Measurements from ENCODE around the gene SLC6A7.
"Not testable (repeated sequence)": the region's sequence is repeated elsewhere in the genome, so short reads cannot be mapped to it uniquely, and the experiment has no call there.

The SLC6A7 gene

GRCh38 chr5:150246429-150246828 is 56.6 kb downstream of the SLC6A7 start:
- DNase-seq, result no peak

- DNase-seq, result no peak
These were observed 57.0 kb downstream of the SLC6A7 start for GRCh38 chr5:150246835-150247234.

GRCh38 chr5:150247726-150248125 is 57.9 kb downstream of the SLC6A7 start:
- DNase-seq, result no peak

GRCh38 chr5:150248493-150248892 is 58.6 kb downstream of the SLC6A7 start:
- DNase-seq, result not testable (repeated sequence)

GRCh38 chr5:150248946-150249345 is 59.1 kb downstream of the SLC6A7 start:
- no peak for DNase-seq

- DNase-seq, result no peak
These were observed 59.9 kb downstream of the SLC6A7 start for GRCh38 chr5:150249744-150250143.

GRCh38 chr5:150251504-150251903 is 61.6 kb downstream of the SLC6A7 start:
- no peak for DNase-seq

- DNase-seq, result no peak
These were observed 62.6 kb downstream of the SLC6A7 start for GRCh38 chr5:150252489-150252888.

GRCh38 chr5:150253416-150254208 is 63.8 kb downstream of the SLC6A7 start:
- DNase-seq, result no peak

GRCh38 chr5:150254363-150254762 is 64.5 kb downstream of the SLC6A7 start:
- no peak for DNase-seq

GRCh38 chr5:150254774-150255173 is 64.9 kb downstream of the SLC6A7 start:
- DNase-seq, result no peak

- DNase-seq, result no peak
These were observed 66.0 kb downstream of the SLC6A7 start for GRCh38 chr5:150255659-150256409.

- DNase-seq, result no peak
These were observed 66.7 kb downstream of the SLC6A7 start for GRCh38 chr5:150256410-150257064.

- no peak for DNase-seq
These were observed 67.6 kb downstream of the SLC6A7 start for GRCh38 chr5:150257424-150257823.

GRCh38 chr5:150258130-150258529 is 68.3 kb downstream of the SLC6A7 start:
- no peak for DNase-seq

Measured in activated effector memory CD4-positive, alpha-beta T cell treated with Interleukin-2 at 50 U/mL for 16 hours (primary cell).